GM10266 (cell line): ENCODE measurements around the gene DTD1.

Experiments
- DNase-seq: peaks from one replicate; pipeline ENCODE4 v3.0.0; 2012; ENCODE audit errors: extremely low spot score
- CTCF ChIP-seq: IDR thresholded peaks from 2 replicates; pipeline ENCODE4 v1.5.1; 2012; ENCODE audit warnings: mild to moderate bottlenecking, low read depth; ENCODE audit not compliant: control insufficient read depth, insufficient read depth; ENCODE audit errors: missing control alignments

DTD1 gene

GRCh38 chr20:18614244-18614643 lies 26.4 kb downstream of the DTD1 start:
- no peak for DNase-seq
- no peak for TF ChIP-seq CTCF

- TF ChIP-seq CTCF: no peak
- DNase-seq: no peak
These were observed 27.3 kb downstream of the DTD1 start for GRCh38 chr20:18615020-18615650.

- no peak for DNase-seq
- TF ChIP-seq CTCF: no peak
These were observed 33.1 kb downstream of the DTD1 start for GRCh38 chr20:18621004-18621403.

GRCh38 chr20:18623156-18623910 lies 35.5 kb downstream of the DTD1 start:
- DNase-seq: no peak
- no peak for TF ChIP-seq CTCF

- no peak for TF ChIP-seq CTCF
- DNase-seq: no peak
These were observed 37.1 kb downstream of the DTD1 start for GRCh38 chr20:18624948-18625347.

- no peak for TF ChIP-seq CTCF
- no peak for DNase-seq
These were observed 38.2 kb downstream of the DTD1 start for GRCh38 chr20:18625907-18626655.
